GM19438 (cell line): Measurements from ENCODE around the gene ACTMAP.
"Not testable (repeated sequence)": the region's sequence is repeated elsewhere in the genome, so short reads cannot be mapped to it uniquely, and the experiment has no call there.

Source experiments
- ATAC-seq: cut with Tn5 transposase; IDR thresholded peaks from one replicate; pipeline ENCODE4 v1.9.1; 2021; ENCODE audit warnings: low read depth; ENCODE audit not compliant: unreplicated experiment

ACTMAP gene

GRCh38 chr19:40745402-40745780 lies 4.9 kb downstream of the ACTMAP start:
- no peak for ATAC-seq

DNA sequence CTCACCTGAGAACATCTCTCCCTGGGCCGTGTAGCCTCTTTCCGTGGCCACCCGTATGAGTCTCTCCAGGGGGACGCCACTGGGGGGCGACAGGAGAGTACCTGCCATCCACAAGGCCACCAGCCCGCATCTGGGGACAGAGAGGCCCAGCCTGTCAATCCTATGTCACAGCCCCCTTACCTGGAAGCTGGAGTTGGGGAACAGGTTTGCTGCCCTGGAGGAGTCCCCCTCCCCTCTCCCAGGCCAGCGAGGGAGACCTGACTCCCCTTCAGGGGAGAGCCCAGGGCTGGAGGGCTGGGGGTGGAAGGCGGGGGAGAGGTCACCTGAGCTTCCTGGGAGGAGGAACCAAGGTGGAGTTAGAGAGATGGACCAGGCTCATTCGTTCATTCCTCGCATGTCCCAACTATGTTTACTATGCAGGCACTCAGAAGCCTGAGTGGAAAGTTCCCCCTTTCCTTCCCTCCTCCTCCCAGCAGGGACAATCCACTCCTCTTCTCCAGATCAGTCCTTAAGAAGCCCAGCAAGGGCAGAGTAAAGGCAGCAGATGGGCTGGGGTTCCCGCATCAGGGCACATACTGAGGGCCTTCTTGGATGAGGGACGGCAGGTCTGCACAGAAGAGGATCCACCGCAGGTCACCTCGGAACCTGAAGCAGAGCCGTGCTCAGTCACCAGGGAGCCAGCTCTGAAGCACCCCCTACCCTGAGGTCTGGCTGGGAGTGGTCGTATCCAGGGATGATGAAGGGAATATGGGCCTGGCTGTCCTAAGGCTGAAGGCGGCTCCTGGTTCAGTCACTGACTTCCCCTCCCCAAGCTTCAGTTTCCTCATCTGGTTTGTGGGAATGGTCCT lies 5.5 kb downstream of the ACTMAP start:
- no peak for ATAC-seq

DNA sequence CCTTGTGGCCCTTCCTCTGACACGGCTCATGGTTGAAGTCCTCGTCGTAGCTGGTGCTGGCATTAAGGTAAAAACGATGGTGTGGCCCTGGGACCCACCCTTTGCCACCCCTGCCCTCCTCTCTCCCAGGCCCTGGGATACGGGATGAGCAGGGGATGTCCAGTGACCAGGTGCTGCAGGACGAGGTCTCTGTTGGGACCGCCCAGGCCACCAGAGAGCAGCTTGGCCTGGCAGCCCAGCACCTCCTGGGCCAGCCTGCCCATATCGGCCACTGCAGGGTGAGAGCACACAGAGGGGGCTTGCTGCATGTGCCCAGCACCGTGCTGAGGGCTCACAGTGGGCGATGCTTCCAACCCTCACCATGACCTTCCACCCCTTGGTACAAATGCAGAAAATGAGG lies 6.4 kb downstream of the ACTMAP start:
- no peak for ATAC-seq

DNA sequence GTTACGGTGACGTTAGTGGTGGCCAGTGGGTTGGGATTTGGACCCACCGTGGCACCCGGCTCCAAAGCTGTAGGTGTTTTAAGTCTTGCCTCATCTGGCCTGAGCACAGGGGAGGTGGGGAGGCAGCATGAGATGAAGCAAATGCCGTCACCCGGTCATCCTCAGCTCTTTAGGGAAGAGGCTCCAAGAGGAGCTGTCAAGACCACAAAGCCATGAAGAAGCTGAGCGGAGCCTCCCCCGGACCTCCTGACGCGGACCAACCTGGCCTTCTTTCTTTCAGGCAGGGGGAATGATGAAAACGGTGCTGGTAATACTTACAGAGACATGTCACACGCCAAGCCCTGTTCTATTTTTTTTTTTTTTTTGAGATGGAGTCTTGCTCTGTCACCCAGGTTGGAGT lies 7.4 kb downstream of the ACTMAP start:
- ATAC-seq: no peak

DNA sequence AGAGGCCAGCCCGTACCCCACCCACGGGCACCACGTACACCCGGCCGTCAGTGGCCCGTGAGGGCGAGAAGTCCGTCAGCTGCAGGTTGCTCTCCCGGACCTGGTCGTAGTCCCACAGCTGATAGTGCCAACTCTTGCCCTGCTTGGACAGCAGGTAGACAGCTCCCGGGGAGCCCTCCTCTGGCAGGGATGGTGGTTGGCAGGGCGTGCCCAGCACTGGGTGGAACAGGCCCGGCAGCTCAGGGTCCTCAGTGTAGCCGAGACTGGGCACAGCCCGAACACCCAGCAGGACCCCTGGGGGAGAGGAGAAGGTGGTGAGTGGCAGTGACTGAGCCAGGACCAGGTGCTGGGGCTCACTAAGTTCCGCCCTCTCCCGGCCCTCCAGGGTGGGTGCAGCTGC lies 7.8 kb downstream of the ACTMAP start:
- no peak for ATAC-seq

- ATAC-seq: no peak
Measured at GRCh38 chr19:40741527-40742390, 8.5 kb downstream of the ACTMAP start.

- no peak for ATAC-seq
Measured at GRCh38 chr19:40740747-40741146, 9.5 kb downstream of the ACTMAP start.

DNA sequence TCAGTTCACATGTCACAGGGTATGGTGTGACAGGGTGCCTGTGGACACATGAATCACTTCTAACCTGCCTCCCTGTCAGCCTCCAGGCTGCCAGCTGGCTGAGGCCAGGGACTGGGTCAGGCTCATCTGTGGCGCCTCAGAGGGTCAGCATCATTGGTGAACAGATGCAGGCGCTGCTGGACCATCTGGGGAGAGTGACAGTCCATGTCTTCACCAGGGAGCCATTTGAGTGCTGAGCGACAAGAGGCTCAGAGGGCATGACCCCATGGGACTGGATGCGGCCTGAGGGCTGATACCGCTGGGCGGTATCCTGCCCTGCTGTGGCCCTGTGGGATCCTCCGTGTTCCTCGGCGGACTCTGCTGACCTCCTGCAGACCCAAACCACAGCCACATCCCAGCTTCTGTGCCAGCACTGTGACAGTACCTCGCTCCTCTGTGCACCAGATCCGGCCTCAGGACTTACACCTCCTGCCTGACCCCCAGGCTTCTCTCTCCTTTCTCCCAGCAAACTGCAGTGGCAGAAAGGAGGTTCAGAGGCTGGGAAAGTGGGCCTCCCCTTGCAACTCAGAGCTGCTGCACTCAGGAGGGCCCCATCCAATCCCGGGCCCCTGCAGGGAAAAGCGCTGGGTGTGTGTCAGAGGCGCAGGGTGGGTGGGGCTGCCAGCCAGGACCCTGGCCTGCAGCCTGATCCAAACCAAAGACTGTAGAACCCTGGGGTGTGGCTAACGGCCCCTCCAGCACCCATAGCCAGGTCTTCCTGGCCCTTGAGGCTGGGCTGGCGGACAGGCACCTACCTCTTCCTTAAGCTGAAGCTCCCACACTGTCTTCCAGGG lies 10.2 kb downstream of the ACTMAP start:
- no peak for ATAC-seq

GRCh38 chr19:40739030-40739839 lies 11.0 kb downstream of the ACTMAP start:
- ATAC-seq: no peak

GRCh38 chr19:40737102-40737644 lies 13.1 kb downstream of the ACTMAP start:
- ATAC-seq: no peak

DNA sequence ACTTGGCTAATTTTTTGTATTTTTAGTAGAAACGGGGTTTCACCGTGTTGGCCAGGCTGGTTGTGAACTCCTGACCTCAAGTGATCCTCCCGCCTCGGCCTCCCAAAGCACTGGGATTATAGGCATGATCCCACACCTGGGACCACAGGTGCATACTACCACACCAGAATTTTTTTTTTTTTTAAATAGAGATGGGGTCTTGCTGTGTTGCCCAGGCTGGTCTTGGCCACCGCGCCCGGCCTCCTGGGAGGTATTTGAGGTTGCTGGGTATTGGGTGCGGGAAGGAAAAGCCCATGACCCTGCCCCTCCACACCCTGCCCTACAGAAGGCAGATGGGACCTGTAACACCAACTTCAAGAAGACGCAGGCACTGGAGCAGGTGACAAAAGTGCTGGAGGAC lies 13.6 kb downstream of the ACTMAP start:
- ATAC-seq: no peak

GRCh38 chr19:40735013-40735771 lies 15.1 kb downstream of the ACTMAP start:
- ATAC-seq: no peak

DNA sequence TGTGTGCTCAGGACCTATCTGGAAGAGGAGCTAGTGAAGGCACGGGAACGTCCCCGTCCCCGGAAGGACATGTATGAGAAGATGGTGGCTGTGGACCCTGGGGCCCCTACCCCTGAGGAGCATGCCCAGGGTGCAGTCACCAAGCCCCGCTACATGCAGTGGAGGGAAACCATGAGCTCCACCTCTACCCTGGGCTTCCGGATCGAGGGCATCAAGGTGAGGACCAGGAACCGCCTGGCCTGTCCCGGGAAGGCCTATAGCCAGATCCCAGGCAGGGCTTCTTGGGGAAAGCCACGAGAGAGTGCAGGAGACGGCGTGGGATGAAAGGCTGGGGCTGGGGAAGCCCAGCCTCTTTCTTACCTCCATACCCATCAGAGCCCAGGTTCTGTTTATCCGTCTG lies 17.1 kb downstream of the ACTMAP start:
- no peak for ATAC-seq

GRCh38 chr19:40732304-40732703 lies 18.0 kb downstream of the ACTMAP start:
- not testable (repeated sequence) for ATAC-seq

DNA sequence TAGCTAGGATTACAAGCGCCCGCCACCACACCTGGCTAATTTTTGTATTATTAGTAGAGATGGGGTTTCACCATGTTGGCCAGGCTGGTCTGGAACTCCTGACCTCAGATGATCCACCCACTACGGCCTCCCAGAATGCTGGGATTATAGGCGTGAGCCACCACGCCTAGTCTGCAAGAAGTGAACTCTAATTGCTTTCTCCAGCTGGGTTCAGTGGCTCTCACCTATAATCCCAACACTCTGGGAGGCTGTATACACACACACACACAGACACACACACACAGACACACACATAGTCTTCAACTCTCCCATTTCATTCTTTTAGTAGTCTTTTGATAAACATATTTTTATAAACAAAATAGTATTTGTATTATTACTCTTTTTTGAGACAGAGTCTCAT lies 20.2 kb downstream of the ACTMAP start:
- not testable (repeated sequence) for ATAC-seq

GRCh38 chr19:40726279-40726678 lies 24.0 kb downstream of the ACTMAP start:
- ATAC-seq: no peak

GRCh38 chr19:40724855-40725254 lies 25.4 kb downstream of the ACTMAP start:
- ATAC-seq: no peak

DNA sequence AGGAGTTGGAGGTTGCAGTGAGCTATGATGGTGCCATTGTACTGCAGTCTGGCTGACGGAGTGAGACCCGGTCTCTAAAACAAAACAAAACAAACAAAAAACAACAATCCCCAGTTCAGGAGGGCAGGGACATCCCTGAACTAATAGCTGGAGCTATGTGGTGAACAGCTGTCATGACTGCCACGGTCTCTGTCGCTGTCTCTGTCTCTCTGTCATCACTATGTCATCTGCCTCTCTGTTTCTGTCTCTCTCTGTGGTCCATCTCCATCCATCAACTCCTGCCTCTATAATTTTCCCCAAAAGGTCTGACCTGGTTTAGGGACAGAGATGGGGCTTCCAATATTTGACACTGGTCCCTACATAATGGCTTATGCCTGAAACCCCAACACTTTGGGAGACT lies 26.0 kb downstream of the ACTMAP start:
- no peak for ATAC-seq

DNA sequence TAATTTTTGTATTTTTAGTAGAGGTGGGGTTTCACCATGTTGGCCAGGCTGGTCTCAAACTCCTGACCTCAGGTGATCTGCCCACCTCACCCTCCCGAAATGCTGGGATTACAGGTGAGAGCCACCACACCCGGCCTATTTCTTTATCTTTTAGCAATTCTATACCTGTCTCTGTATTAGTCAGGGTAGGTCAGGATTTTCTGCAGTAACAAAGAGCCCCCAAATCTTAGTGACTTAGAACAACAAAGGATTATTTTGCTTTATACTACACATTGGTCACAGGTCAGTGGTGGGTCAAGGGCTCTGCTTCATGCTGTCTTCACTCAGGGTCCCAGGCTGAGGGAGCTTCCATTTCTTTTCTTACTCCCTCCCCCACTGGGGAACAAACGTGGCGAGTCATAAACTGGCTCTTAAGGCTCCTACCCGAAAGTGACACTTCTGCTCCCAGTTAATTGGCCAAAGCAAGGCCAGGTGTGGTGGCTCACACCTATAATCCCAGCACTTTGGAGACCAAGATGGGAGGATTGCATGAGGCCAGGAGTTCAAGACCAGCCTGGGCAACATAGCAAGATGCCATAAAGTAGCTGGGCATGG lies 26.5 kb downstream of the ACTMAP start:
- no peak for ATAC-seq
